ENCODE data around the gene CTNNA2. TPM values are rescaled to one million over a fixed set of nuclear protein-coding genes. Genes with fewer than 3 reads are reported as not detected.

CTNNA2 gene
- total and polyA plus RNA-seq, 8 donors = 0.08 to 0.56 (median 0.17) TPM; not detected in 2

DNA sequence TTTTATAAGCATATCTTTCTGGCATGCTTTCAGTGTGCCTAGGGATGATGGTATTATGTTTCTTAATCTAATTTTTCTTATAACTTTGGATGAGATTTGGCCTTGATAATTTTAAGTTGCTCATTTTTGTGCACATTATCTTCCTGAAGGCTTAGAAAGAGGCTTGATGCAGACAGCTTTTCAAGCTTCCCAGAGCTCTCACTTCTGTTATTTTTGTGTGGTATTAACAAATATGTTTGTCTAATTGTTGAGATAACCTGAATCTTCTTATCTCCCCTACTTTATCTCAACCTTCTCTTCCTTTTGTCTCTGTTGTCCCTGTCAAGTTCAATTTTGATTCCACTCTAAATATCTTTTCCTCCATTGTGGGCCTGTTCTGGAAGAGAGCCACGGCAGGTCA lies 904.9 kb downstream of the CTNNA2 start:
- no peak for TF ChIP-seq CTCF (IDR thresholded peaks at IDR 0.05)
- ATAC-seq = no peak
- no peaks in the 10 kb centered on the region for H3K27me3 ChIP-seq
- no peak overlapping the region for H3K27ac ChIP-seq
- no peak for DNase-seq
- peaks cover 0 to 31% of the 10 kb centered on the region in 2 donors for H3K9me3 ChIP-seq
- intact Hi-C loops (cut with DNase I) = no loop called here
- no peak overlapping the region for H3K4me3 ChIP-seq
- no peaks in the 10 kb centered on the region for H3K4me1 ChIP-seq
- no peaks in the 10 kb centered on the region for H3K36me3 ChIP-seq

GRCh38 chr2:80420530-80421208 lies 907.8 kb downstream of the CTNNA2 start:
- no peak for ATAC-seq

GRCh38 chr2:80429251-80429650 lies 916.4 kb downstream of the CTNNA2 start:
- Histone ChIP-seq H3K27me3 (no peaks in the 10 kb centered on the region), H3K9me3 (no peaks in the 10 kb centered on the region), H3K27ac (no peak overlapping the region), H3K36me3 (no peaks in the 10 kb centered on the region), H3K4me3 (no peak overlapping the region), H3K4me1 (no peaks in the 10 kb centered on the region)
- intact Hi-C loops (cut with DNase I) = no loop called here
- DNase-seq (no peak), ATAC-seq (no peak)
- no peak for TF ChIP-seq CTCF (IDR thresholded peaks at IDR 0.05)

More at GRCh38 chr2:80420530-80421208, 907.8 kb downstream of the CTNNA2 start:
- no peaks in the 10 kb centered on the region for H3K36me3 ChIP-seq
- DNase-seq = no peak
- no peak overlapping the region for H3K4me3 ChIP-seq
- H3K27ac ChIP-seq = no peak overlapping the region
- peaks cover 0 to 12% of the 10 kb centered on the region in 2 donors for H3K9me3 ChIP-seq
- intact Hi-C loops (cut with DNase I) = no loop called here
- H3K27me3 ChIP-seq = no peaks in the 10 kb centered on the region
- no peaks in the 10 kb centered on the region for H3K4me1 ChIP-seq
- no peak for TF ChIP-seq CTCF (IDR thresholded peaks at IDR 0.05)

DNA sequence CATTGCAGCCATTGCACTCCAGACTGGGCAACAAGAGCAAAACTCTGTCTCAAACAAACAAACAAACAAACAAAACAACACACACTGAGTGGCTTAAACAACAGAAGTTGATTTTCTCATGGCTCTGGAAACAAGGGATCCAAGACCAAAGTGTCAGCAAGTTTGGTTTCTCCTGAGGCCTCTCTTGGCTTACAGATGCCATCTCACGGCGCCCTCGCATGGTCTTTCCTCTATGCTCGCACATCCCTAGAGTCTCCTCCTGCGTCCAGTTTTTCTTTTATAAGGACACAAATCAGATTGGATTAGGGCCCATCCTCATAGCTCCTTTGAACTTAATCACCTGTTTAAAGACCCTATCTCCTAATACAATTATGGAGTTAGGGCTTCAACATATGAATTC lies 925.1 kb downstream of the CTNNA2 start:
- intact Hi-C loops (cut with DNase I) = no loop called here
- Histone ChIP-seq H3K4me1 (no peaks in the 10 kb centered on the region), H3K4me3 (no peak overlapping the region), H3K27me3 (no peaks in the 10 kb centered on the region), H3K9me3 (no peaks in the 10 kb centered on the region), H3K36me3 (no peaks in the 10 kb centered on the region), H3K27ac (no peak overlapping the region)
- no peak for ATAC-seq
- no peak for DNase-seq
- TF ChIP-seq CTCF (IDR thresholded peaks at IDR 0.05) = no peak

GRCh38 chr2:80438686-80439085 lies 925.8 kb downstream of the CTNNA2 start:
- no peaks in the 10 kb centered on the region for H3K36me3 ChIP-seq
- no peaks in the 10 kb centered on the region for H3K4me1 ChIP-seq
- H3K9me3 ChIP-seq = no peaks in the 10 kb centered on the region
- H3K27ac ChIP-seq = no peak overlapping the region
- no peak for ATAC-seq
- no peaks in the 10 kb centered on the region for H3K27me3 ChIP-seq
- TF ChIP-seq CTCF (IDR thresholded peaks at IDR 0.05) = no peak
- DNase-seq = no peak
- intact Hi-C loops (cut with DNase I) = no loop called here
- H3K4me3 ChIP-seq = no peak overlapping the region

Measured in left lung (tissue), 10 donors.